Measurements from ENCODE around the gene ERP27. TPM values are rescaled to one million over a fixed set of nuclear protein-coding genes. Genes with fewer than 3 reads are reported as not detected.
A peak's percentile ranks its signal among the peaks of the same experiment; 100 is the strongest.

Gene ERP27
- total and polyA plus RNA-seq, 2 of the 8 experiments (the other 6 are each of a cell fraction or from before 2014, with no cell fraction given): not detected

DNA sequence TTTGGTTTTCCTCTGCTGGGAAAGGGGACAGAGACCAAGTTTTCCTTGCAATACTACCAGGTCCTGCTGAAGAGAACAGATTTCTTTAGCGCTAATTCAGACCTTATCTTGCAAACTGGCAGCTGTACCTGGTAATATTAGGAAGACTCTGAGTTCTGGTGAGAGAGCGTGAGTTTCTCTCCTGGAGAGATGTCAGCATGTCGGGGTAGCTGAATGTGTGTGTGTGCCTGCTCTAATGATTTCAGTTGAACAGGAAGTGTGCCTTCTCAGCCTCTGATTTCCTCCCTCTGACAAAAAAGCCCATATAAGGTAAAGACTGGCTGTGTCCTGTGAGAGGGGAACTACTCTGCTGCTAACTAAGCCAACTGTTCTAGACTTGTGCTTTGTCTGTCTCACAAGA lies 10.3 kb upstream of the ERP27 start:
- H3K9ac ChIP-seq (replicated peaks in 1 of 4; ENCODE audit: extremely low read depth in 1 of 4, low read depth in 3 of 4, low read length in 3 of 4): no peak overlapping the region
- H3K27ac ChIP-seq (ENCODE audit: low read depth, low read length): peak overlapping the region; percentile 30; the same call in 1 of the 2 replicates

More for the DNA sequence above, 10.3 kb upstream of the ERP27 start:
- ChIA-PET POLR2A (ENCODE audit: partially characterized antibody) (interaction anchor here (0.6 to 1.2 kb wide), 4 partner anchors 20 to 174 kb away, joined by 3 to 4 read pairs (median 3); a partner anchor contains a TSS), CTCF (ENCODE audit: partially characterized antibody) (interaction anchor here (0.6 to 1.9 kb wide), 8 partner anchors 9 to 178 kb away, joined by 3 to 9 read pairs (median 5); partner anchors contain the start of gene ERP27)
- no peak overlapping the region for H3K23ac ChIP-seq (ENCODE audit: insufficient read length)
- H2BK12ac ChIP-seq (ENCODE audit: low read depth, low read length): no peak overlapping the region; the same call in 1 of the 2 replicates
- H3K4me2 ChIP-seq (ENCODE audit: insufficient read depth in 1 of 2, low read depth in 2 of 2, low read length in 2 of 2): no peak overlapping the region
- no peaks in the 10 kb centered on the region for H4K20me1 ChIP-seq (replicated peaks in 1 of 2; ENCODE audit: control insufficient read depth in 1 of 2, insufficient read depth in 2 of 2, low read length in 2 of 2)
- H4K5ac ChIP-seq (ENCODE audit: insufficient read length, low read depth, low read length): no peak overlapping the region
- 90% methylated on average over 3 of the region's 3 CpGs; no CpG with 5 or more reads in 1 of the 2 experiments for WGBS, 2 experiments (ENCODE audit: extremely low coverage in 1 of 2, insufficient coverage in 1 of 2, insufficient read length in 1 of 2, insufficient replicate concordance in 2 of 2, low coverage in 1 of 2, low lambda C conversion rate in 2 of 2, missing lambda C conversion rate in 1 of 2)
- no peak for TF ChIP-seq CBX8 (IDR thresholded peaks at IDR 0.05; ENCODE audit: borderline replicate concordance, low read depth, low read length)
- TF ChIP-seq TAF1 (IDR thresholded peaks at IDR 0.05; ENCODE audit: low read depth, low read length): no peak; the same call in 1 of the 2 replicates
- TF ChIP-seq YY1 (IDR thresholded peaks at IDR 0.05; ENCODE audit: low read depth, low read length): no peak
- peak; percentile 98 for TF ChIP-seq SRF (IDR thresholded peaks at IDR 0.05; ENCODE audit: low read depth, low read length)
- no peak for TF ChIP-seq CHD1 (IDR thresholded peaks at IDR 0.05; ENCODE audit: low read depth, low read length)
- TF ChIP-seq TAF7 (optimal IDR thresholded peaks at IDR 0.05; ENCODE audit: borderline replicate concordance, low read depth, low read length): no peak
- TF ChIP-seq TBP (IDR thresholded peaks at IDR 0.05; ENCODE audit: low read depth, low read length): peak; percentile 38; the same call in 1 of the 2 replicates
- TF ChIP-seq BCL11A (IDR thresholded peaks at IDR 0.05; ENCODE audit: low read depth in 2 of 2, low read length in 2 of 2): no peak
- no peak for TF ChIP-seq ASH2L (IDR thresholded peaks at IDR 0.05; ENCODE audit: low read length)
- TF ChIP-seq POLR2A (IDR thresholded peaks at IDR 0.05; ENCODE audit: control extremely low read depth in 1 of 2, low read depth in 2 of 2, low read length in 2 of 2): peak in 1 of 2 experiments; percentile 62; a peak in 1 of 3 replicates
- H2AFZ ChIP-seq (ENCODE audit: low read length): peak overlapping the region; percentile 96
- no peak overlapping the region for H3K4ac ChIP-seq (replicated peaks; ENCODE audit: insufficient read length, low read depth, low read length)
- H3K4me1 ChIP-seq (replicated peaks in 1 of 4; ENCODE audit: control insufficient read depth in 3 of 4, insufficient read depth in 4 of 4, low read length in 3 of 4): peaks cover 0 to 4% (median 0%) of the 10 kb centered on the region in 4 experiments; a peak in 1 of 7 replicates
- H2BK15ac ChIP-seq (ENCODE audit: low read length): no peak overlapping the region
- no peak overlapping the region for H4K8ac ChIP-seq (ENCODE audit: extremely low read depth, insufficient read depth, low read length)
- H3K56ac ChIP-seq (replicated peaks; ENCODE audit: insufficient read length, low read depth, low read length): no peak overlapping the region
- FAIRE-seq (peak; percentile 90), DNase-seq (ENCODE audit: low read depth in 1 of 2, low spot score in 2 of 2) (no peak)
- H3K79me1 ChIP-seq (ENCODE audit: low read depth, low read length): no peaks in the 10 kb centered on the region
- no peaks in the 10 kb centered on the region for H3K79me2 ChIP-seq (ENCODE audit: control insufficient read depth in 1 of 2, insufficient read depth in 2 of 2, low read length in 2 of 2)
- no peaks in the 10 kb centered on the region; the same call in 1 of the 2 replicates for H3K23me2 ChIP-seq (ENCODE audit: low read depth, low read length)
- H3K14ac ChIP-seq (ENCODE audit: insufficient read length): no peak overlapping the region
- no peak overlapping the region for H2BK120ac ChIP-seq (replicated peaks; ENCODE audit: low read depth, low read length)
- no peak overlapping the region for H4K91ac ChIP-seq (replicated peaks; ENCODE audit: insufficient read length, low read length)
- no peak overlapping the region for H2BK20ac ChIP-seq (ENCODE audit: low read length)
- no peak overlapping the region for H3K4me3 ChIP-seq (ENCODE audit: extremely low read depth in 1 of 4, insufficient read depth in 2 of 4, low read depth in 3 of 4, low read length in 4 of 4)
- no peak overlapping the region for H2BK5ac ChIP-seq (ENCODE audit: low read depth, low read length)
- H3K27me3 ChIP-seq (replicated peaks in 1 of 4; ENCODE audit: control insufficient read depth in 3 of 4, extremely low read depth in 1 of 4, insufficient read depth in 3 of 4, low read length in 3 of 4): no peaks in the 10 kb centered on the region
- H2AK5ac ChIP-seq (ENCODE audit: low read depth, low read length): no peak overlapping the region
- H3K18ac ChIP-seq (ENCODE audit: extremely low read depth, low read length): no peak overlapping the region
- no peaks in the 10 kb centered on the region for H3K9me3 ChIP-seq (ENCODE audit: insufficient read depth in 2 of 2, low read depth in 1 of 2, low read length in 1 of 2)
- H3K36me3 ChIP-seq (ENCODE audit: control insufficient read depth in 2 of 4, insufficient read depth in 4 of 4, low read length in 3 of 4): no peaks in the 10 kb centered on the region

All from H1 (cell line).